WTC11 (cell line): ENCODE data around the gene YBX3. TPM values are rescaled to one million over a fixed set of nuclear protein-coding genes. Genes with fewer than 3 reads are reported as not detected.

Experiments
- ATAC-seq: fragments of 200-7000 bp; cut with Tn5 transposase; 2 replicates; pipeline ENCODE4 v1.10.0; 2021; ENCODE audit warnings: mild to moderate bottlenecking, moderate library complexity
- CTCF ChIA-PET: fragments of 300-600 bp; sonication (Branson Sonifier 250); formaldehyde crosslinking; loops from one replicate; lab custom pipeline; 2021; ENCODE audit warnings: antibody characterized with exemption; lab: Charles Lee
- POLR2A ChIA-PET: fragments of 350-600 bp; sonication (Branson Sonifier 250); formaldehyde crosslinking; loops from one replicate; lab custom pipeline; 2021; ENCODE audit warnings: antibody characterized with exemption; lab: Charles Lee
- DNase-seq: peaks from one replicate; pipeline ENCODE4 v3.0.0; 2021; ENCODE audit warnings: low spot score
- H3K27ac Mint-ChIP-seq: 2 replicates; pipeline ENCODE4 v1.8.0; 2021; ENCODE audit warnings: mixed read lengths
- H3K27me3 Mint-ChIP-seq: 2 replicates; pipeline ENCODE4 v1.8.0; 2021; ENCODE audit warnings: low read depth, mild to moderate bottlenecking, moderate library complexity, mixed read lengths
- H3K36me3 Mint-ChIP-seq: 2 replicates; pipeline ENCODE4 v1.8.0; 2021; ENCODE audit warnings: mixed read lengths
- H3K4me1 Mint-ChIP-seq: 2 replicates; pipeline ENCODE4 v1.8.0; 2022; ENCODE audit warnings: mixed read lengths
- H3K4me3 Mint-ChIP-seq: 2 replicates; pipeline ENCODE4 v1.8.0; 2021; ENCODE audit warnings: mild to moderate bottlenecking, moderate library complexity, mixed read lengths
- H3K9me3 Mint-ChIP-seq: 2 replicates; pipeline ENCODE4 v1.8.0; 2021; ENCODE audit warnings: mixed read lengths
- ATF1 ChIP-seq: sonication (generic); formaldehyde crosslinking; IDR thresholded peaks from 2 replicates; pipeline ENCODE4 v1.8.1; 2023; ENCODE audit warnings: mild to moderate bottlenecking, moderate library complexity, missing genetic modification reagents
- ATF2 ChIP-seq: sonication (generic); formaldehyde crosslinking; IDR thresholded peaks from 2 replicates; pipeline ENCODE4 v1.8.1; 2022; ENCODE audit warnings: low read depth, missing genetic modification reagents, borderline replicate concordance
- ATF3 ChIP-seq: sonication (generic); formaldehyde crosslinking; conservative IDR thresholded peaks from 2 replicates; pipeline ENCODE4 v1.8.1; 2022; ENCODE audit warnings: mild to moderate bottlenecking, missing genetic modification reagents
- E2F1 ChIP-seq: sonication (generic); formaldehyde crosslinking; IDR thresholded peaks from 2 replicates; pipeline ENCODE4 v1.8.0; 2022; ENCODE audit warnings: mild to moderate bottlenecking, missing genetic modification reagents
- E2F5 ChIP-seq: sonication (generic); formaldehyde crosslinking; IDR thresholded peaks from 2 replicates; pipeline ENCODE4 v1.8.1; 2022; ENCODE audit warnings: mild to moderate bottlenecking, moderate library complexity, missing genetic modification reagents
- FOXK1 ChIP-seq: sonication (generic); formaldehyde crosslinking; IDR thresholded peaks from 2 replicates; pipeline ENCODE4 v1.8.0; 2022; ENCODE audit warnings: mild to moderate bottlenecking, moderate library complexity, missing genetic modification reagents
- FOXP1 ChIP-seq: sonication (generic); formaldehyde crosslinking; IDR thresholded peaks from 2 replicates; pipeline ENCODE4 v1.8.0; 2022; ENCODE audit warnings: missing genetic modification reagents, mild to moderate bottlenecking, moderate library complexity, borderline replicate concordance
- IRF2 ChIP-seq: sonication (generic); formaldehyde crosslinking; IDR thresholded peaks from 2 replicates; pipeline ENCODE4 v1.8.0; 2022; ENCODE audit warnings: low read depth, missing genetic modification reagents, borderline replicate concordance
- KAT7 ChIP-seq: sonication (generic); formaldehyde crosslinking; IDR thresholded peaks from 2 replicates; pipeline ENCODE4 v1.8.1; 2023; ENCODE audit warnings: missing genetic modification reagents, mild to moderate bottlenecking, borderline replicate concordance
- MXD4 ChIP-seq: fragments of 250-450 bp; sonication (Bioruptor Pico); IDR thresholded peaks from 2 replicates; pipeline ENCODE4 v1.8.0; 2021; ENCODE audit warnings: mild to moderate bottlenecking, moderate library complexity, borderline replicate concordance
- NFATC4 ChIP-seq: fragments of 250-450 bp; sonication (Bioruptor Pico); IDR thresholded peaks from 2 replicates; pipeline ENCODE4 v1.9.0; 2021; ENCODE audit warnings: mild to moderate bottlenecking
- NFYB ChIP-seq: sonication (generic); formaldehyde crosslinking; conservative IDR thresholded peaks from 2 replicates; pipeline ENCODE4 v1.8.0; 2022; ENCODE audit warnings: low read depth, missing genetic modification reagents
- NR3C1 ChIP-seq: sonication (generic); formaldehyde crosslinking; conservative IDR thresholded peaks from 2 replicates; pipeline ENCODE4 v1.8.1; 2023; ENCODE audit warnings: low read depth, mild to moderate bottlenecking, missing genetic modification reagents
- PREB ChIP-seq: sonication (generic); formaldehyde crosslinking; IDR thresholded peaks from 2 replicates; pipeline ENCODE4 v1.8.1; 2022; ENCODE audit warnings: mild to moderate bottlenecking, missing genetic modification reagents, moderate library complexity, borderline replicate concordance
- PRRX2 ChIP-seq: fragments of 250-450 bp; sonication (Bioruptor Pico); IDR thresholded peaks from 2 replicates; pipeline ENCODE4 v1.8.0; 2021; ENCODE audit warnings: mild to moderate bottlenecking
- RELA ChIP-seq: sonication (generic); formaldehyde crosslinking; IDR thresholded peaks from 2 replicates; pipeline ENCODE4 v1.8.1; 2022; ENCODE audit warnings: missing genetic modification reagents, mild to moderate bottlenecking, borderline replicate concordance
- RORB ChIP-seq: fragments of 250-450 bp; sonication (Bioruptor Pico); IDR thresholded peaks from 2 replicates; pipeline ENCODE4 v1.9.0; 2021; ENCODE audit warnings: mild to moderate bottlenecking
- TEAD1 ChIP-seq: sonication (generic); formaldehyde crosslinking; IDR thresholded peaks from 2 replicates; pipeline ENCODE4 v1.8.0; 2022; ENCODE audit warnings: mild to moderate bottlenecking, missing genetic modification reagents
- TEAD4 ChIP-seq: sonication (generic); formaldehyde crosslinking; IDR thresholded peaks from 2 replicates; pipeline ENCODE4 v1.8.0; 2022; ENCODE audit warnings: mild to moderate bottlenecking, missing genetic modification reagents
- USF2 ChIP-seq: sonication (generic); formaldehyde crosslinking; IDR thresholded peaks from 2 replicates; pipeline ENCODE4 v1.8.1; 2023; ENCODE audit warnings: mild to moderate bottlenecking, missing genetic modification reagents, moderate library complexity
- ZMAT4 ChIP-seq: fragments of 250-450 bp; sonication (Bioruptor Pico); IDR thresholded peaks from 2 replicates; pipeline ENCODE4 v1.9.0; 2021; ENCODE audit warnings: mild to moderate bottlenecking
- total RNA-seq: library from RNA; stranded (reverse); gene quantifications from 3 replicates; pipeline ENCODE4 v1.2.3, GENCODE V29; 2021

Gene YBX3
- total RNA-seq, 1 experiment from 2014 or later: 396 TPM

- ChIA-PET CTCF (no interaction called here), POLR2A (no interaction called here)
- no peak overlapping the region for H3K27ac Mint-ChIP-seq
- TF ChIP-seq ATF2 (CRISPR knock-in tag) (no peak), PREB (CRISPR knock-in tag) (no peak), FOXP1 (CRISPR knock-in tag) (no peak), ATF3 (no peak), TEAD1 (no peak), KAT7 (CRISPR knock-in tag) (no peak), ZMAT4 (no peak), NR3C1 (CRISPR knock-in tag) (no peak)
- H3K4me3 Mint-ChIP-seq: no peak overlapping the region
- ATAC-seq (no peak), DNase-seq (no peak)
- no peaks in the 10 kb centered on the region for H3K9me3 Mint-ChIP-seq
- no peaks in the 10 kb centered on the region for H3K36me3 Mint-ChIP-seq
- H3K4me1 Mint-ChIP-seq: no peaks in the 10 kb centered on the region
- peaks cover 9% of the 10 kb centered on the region for H3K27me3 Mint-ChIP-seq
These were observed 18.7 kb upstream of the YBX3 start for GRCh38 chr12:10741845-10742244.

- CTCF ChIA-PET: interaction anchor here (1.2 to 1.5 kb wide), 2 partner anchors 10 to 194 kb away, joined by 3 to 5 read pairs; no protein-coding TSS in a partner anchor
- TF ChIP-seq E2F1 (CRISPR knock-in tag): no peak
- TF ChIP-seq IRF2: no peak
- TF ChIP-seq MXD4 (CRISPR knock-in tag): no peak
- TF ChIP-seq FOXK1 (CRISPR knock-in tag): no peak
- TF ChIP-seq USF2 (CRISPR knock-in tag): no peak
- TF ChIP-seq TEAD1: no peak
- TF ChIP-seq, all 79 proteins: peak for 0
- H3K36me3 Mint-ChIP-seq: no peaks in the 10 kb centered on the region
- no peak overlapping the region for H3K27ac Mint-ChIP-seq
- H3K4me3 Mint-ChIP-seq: no peak overlapping the region
- DNase-seq: no peak
- no peak for ATAC-seq
- H3K4me1 Mint-ChIP-seq: no peaks in the 10 kb centered on the region
- 0 out of 2 replicates have a peak, but pooled peaks cover 3% of the 10 kb centered on the region for H3K27me3 Mint-ChIP-seq
- no peaks in the 10 kb centered on the region for H3K9me3 Mint-ChIP-seq
- POLR2A ChIA-PET: no interaction called here
These were observed 17.1 kb upstream of the YBX3 start for GRCh38 chr12:10740182-10740581.

- Mint-ChIP-seq H3K27ac (no peak overlapping the region), H3K27me3 (0 out of 2 replicates have a peak, but pooled peaks cover 3% of the 10 kb centered on the region), H3K4me3 (no peak overlapping the region), H3K4me1 (no peaks in the 10 kb centered on the region), H3K9me3 (no peaks in the 10 kb centered on the region), H3K36me3 (no peaks in the 10 kb centered on the region)
- TF ChIP-seq ATF1 (CRISPR knock-in tag) (no peak), E2F5 (CRISPR knock-in tag) (no peak), PRRX2 (CRISPR knock-in tag) (no peak), NFYB (CRISPR knock-in tag) (no peak), RORB (CRISPR knock-in tag) (no peak), TEAD4 (no peak), RELA (CRISPR knock-in tag) (no peak), NFATC4 (CRISPR knock-in tag) (no peak)
- ChIA-PET POLR2A (no interaction called here), CTCF (interaction anchor here (1.5 kb wide), 1 partner anchor 11 kb away, joined by 5 read pairs; no protein-coding TSS in a partner anchor)
- no peak for DNase-seq
- no peak for ATAC-seq
These were observed 16.3 kb upstream of the YBX3 start for GRCh38 chr12:10739157-10740118.
